NK-92 (cell line): ENCODE measurements around the gene ARSA.
"Not testable (repeated sequence)": the region's sequence is repeated elsewhere in the genome, so short reads cannot be mapped to it uniquely, and the experiment has no call there.

Source experiments
- DNase-seq: peaks from one replicate; lab custom pipeline; 2025; ENCODE audit not compliant: unreplicated experiment; lab: John Stamatoyannopoulos, UW

The ARSA gene

DNA sequence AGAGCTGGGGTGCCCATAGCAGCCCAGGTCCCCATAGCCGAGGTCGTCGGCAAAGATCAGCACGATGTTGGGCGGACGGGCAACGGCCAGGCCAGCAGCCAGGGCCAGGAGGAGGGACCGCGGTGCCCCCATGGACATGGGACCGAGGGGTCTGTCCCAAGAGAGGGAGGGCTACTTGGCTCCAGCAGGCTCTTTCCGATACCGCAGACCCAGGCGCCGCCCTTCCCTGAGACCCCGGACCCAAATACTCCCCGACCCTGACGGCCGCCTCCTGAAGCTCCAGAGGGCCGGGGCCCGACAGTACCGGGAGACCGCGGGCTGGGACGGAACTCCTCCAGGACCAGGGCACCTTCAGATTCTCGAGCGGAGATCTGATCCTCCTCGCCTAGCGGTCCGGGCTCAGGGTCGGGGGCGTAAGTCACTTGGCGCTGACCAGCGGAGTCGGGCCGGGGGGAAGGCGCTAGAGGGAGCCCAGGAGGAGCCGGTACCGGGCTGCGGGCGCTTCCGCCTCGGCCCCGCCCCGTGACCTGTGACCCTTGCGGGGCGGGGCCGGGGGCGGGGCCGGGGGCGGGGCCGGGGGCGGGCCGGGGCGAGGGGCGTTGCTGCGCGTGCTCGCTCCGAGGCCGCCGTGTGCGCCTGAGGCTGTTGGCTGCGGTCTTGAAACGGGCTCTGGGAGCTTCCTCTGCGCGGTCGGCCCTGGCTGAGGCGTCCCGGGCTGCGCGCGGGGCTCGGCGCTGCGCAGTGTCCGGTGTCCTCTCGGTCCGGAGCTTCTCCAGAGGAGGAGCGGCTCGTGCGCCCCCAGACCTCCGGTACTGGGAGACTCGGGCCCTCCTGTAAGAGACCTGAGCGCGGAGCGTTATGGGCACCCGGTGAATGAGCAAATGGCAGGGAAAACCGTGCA, at the start of gene ARSA:
Gene ARSA, minus strand, starts transcription at position 511 of the 901 bp plus-strand sequence. Its CDS starts 373 bp downstream, at position 138.
- DNase-seq: no peak

- no peak for DNase-seq
Measured at GRCh38 chr22:50676661-50677492, 48.9 kb upstream of the ARSA start.

DNA sequence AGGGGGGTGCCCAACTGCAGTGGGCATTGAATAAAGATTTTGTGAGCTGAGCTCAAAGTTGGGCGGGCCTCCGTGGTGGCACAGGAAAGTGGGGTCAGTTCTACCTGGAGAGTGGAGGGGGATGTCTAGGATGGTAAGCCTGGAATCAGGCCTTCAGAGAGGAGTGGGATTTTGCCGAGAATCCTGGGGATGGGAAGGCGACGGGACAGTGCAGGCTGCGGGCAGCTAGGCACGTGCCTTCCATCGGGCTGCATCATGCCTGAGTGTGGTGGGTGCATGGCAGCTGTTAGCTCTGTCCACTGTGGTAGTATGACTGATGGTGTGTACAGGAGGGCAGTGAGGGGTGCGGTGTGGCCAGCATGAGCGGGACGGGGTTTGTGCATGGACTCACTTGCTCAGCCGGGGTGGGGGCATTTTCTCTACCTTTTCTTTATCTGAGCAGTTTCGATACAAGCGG, 48.3 kb upstream of the ARSA start:
- DNase-seq: no peak

DNA sequence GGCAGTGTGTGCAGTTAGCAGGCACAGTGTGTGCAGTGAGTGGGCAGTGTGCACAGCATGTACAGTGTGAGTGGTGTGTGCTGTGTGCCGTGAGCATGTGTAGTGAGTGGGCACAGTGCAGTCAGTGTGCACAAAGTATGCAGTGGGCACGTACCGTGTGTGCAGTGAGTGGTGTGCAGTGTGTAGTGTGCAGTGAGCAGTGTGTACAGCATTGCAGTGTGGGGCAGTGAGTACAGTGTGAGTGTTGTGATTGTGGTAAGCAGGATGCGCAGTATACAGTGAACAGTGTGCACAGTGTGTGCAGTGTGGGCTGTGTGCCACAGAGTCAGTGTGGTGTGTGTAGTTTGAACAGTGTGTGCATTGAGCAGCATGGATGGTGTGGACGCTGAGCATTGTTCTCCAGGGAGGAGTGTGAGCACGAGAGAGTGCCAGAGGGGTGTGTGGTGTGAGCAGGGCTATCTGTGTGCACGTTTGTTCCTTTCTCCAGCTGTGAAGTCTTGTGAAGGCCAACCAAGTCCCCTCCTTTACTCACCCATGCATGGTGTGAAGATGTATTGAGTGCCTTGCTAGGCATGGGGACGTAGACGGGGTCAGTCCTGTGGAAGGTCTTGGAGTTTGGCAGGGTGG, 47.7 kb upstream of the ARSA start:
- DNase-seq: no peak

DNA sequence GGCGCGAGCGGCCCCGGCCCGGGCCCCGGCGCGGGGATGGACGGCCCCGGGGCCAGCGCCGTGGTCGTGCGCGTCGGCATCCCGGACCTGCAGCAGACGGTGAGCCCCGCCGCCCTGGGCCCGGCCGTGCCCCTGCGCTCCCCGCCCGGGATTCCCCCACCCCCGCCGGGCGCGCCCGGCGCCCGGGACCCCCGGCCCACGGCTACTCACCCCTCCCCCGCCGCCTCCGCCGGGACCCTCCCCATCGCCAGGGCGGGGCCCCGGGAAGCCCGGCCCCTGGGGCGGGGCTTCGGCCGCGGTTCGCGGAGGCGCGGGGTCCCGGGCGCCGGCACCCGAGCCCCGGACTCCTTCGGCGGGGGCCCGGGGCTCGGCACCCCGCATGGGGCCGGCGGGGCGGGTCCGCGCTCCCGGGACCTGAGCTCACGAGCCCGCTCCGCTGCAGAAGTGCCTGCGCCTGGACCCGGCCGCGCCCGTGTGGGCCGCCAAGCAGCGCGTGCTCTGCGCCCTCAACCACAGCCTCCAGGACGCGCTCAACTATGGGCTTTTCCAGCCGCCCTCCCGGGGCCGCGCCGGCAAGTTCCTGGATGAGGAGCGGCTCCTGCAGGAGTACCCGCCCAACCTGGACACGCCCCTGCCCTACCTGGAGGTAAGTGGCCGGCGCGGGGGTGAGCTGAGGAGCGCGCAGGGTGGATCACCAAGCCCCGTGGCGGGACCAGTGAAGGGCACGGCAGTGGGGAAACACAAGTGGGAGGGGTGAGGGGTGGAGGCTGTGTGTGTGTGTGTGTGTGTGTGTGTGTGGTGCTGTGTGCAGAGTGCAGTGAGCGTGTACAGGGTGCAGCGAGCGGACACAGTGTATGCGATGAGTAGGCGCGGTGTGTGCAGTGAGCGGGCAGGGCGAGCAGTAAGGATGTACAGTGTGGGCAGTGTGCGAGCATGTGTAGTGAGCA, 46.9 kb upstream of the ARSA start:
- no peak for DNase-seq

DNA sequence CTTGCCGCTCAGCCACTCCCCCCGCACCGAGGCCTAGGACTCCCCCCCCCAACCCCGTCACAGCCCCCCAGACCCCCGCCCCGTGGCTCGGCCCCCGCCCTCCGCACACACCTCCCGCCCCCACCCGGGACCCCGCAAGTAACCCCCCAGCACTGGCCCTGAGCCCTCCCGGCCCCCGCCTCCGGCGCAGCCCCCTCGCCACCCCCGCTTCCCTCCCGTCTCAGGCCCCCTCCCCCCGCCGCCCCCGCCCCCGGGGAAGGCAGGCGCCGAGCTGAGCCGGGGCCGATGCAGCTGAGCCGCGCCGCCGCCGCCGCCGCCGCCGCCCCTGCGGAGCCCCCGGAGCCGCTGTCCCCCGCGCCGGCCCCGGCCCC, 46.2 kb upstream of the ARSA start:
- no peak for DNase-seq

DNA sequence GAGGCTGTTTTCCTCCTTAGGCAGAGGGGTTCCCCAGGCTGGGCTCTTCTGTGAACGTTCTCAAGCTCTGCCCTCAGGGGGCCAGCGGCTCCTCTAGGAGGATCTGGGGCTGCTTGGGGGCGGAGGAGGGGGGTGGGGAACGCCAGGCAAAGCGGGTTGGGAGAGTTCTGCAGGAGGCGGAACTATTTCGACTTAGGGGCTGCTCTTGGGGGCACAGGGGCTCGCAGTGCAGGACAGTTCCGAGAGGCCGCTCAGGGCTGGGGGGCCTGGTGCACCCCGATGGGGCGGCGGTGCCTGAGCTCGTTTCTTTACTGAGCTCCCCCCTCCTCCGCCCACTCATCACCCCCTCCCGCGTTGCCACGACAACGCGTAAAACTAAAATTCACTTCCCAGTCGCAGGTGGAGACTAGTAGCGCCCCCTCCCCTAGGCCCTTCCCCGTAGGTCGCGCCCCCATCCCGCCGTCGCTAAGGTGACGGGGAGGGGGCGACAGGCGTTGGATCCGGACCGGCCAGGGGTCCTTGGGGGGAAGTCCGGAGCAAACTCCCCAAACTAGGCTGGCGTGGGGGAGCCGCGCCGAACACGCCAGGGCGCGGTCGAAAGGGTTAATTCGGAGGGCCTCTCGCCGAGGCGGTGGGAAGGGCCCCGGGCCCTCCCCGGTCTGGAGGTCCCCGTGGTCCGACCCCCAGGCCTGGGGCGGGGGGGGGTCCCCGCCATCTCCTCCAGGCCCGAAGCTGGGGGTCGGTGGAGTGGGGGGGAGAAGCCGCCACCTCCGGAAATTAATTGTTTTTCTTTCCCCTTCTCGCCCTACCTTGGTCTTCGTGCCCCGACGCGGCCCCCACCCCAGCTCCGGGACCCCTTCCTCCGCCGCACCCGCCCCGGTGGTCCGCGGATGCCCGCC, 45.5 kb upstream of the ARSA start:
- DNase-seq: no peak

- no peak for DNase-seq
Measured at GRCh38 chr22:50672471-50673230, 44.7 kb upstream of the ARSA start, which contains the start of gene SHANK3. Gene SHANK3, plus strand, starts transcription at chr22:50672823.

GRCh38 chr22:50672041-50672440, 44.1 kb upstream of the ARSA start:
- no peak for DNase-seq

DNA sequence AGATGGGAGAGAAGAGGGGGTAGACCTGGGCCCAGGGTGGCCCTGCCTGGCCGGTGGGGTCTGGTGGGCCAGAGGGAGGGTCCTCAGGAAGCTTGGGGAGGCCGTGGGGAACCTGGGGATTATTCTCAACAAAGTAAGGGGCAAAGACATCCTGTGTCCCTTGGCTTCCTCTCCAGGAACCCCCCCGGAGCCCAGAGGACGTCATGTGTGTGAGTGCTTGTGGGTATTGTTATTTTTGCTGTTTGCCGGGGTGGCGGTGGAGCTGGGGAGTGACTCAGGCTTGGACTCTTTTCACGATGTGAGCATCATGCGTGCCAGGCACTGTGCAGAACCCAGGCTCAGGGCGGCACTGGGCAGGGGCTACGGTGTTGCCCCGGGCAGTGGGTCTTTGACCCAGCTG, 43.7 kb upstream of the ARSA start:
- no peak for DNase-seq

DNA sequence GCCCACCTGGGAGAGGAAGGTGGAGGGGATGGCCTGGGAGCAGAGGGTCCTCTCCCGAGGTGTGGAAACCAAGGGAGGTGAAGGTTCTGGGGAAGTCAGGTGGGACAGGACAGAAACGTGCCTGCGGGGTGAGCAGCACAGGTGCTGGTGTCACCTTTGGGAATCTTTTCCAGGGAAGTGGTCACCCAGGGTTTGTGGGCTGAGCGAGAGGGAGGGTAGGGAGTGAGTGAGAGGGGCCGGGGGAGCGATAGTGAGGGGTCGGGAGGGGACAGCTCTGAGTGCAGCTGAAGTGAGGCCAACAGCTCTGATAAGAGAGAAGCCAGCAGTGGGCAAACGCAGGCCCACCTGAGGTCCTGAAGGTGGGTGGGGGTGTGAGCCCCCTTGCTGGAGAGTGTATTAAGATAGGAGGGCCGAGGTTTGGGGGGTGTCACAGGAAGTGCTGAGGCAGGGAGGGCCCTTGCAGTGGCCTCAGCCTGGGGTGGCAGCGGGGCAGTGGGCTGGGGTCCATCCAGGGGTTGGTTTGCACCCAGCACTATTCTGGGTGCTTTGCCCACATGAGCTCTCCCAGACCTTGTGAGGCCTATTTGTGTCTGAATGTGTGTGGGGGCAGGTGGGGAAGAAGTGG, 43.1 kb upstream of the ARSA start:
- DNase-seq: no peak

- no peak for DNase-seq
Measured at GRCh38 chr22:50670513-50670912, 42.6 kb upstream of the ARSA start.

- DNase-seq: no peak
Measured at GRCh38 chr22:50665738-50666137, 37.8 kb upstream of the ARSA start.

DNA sequence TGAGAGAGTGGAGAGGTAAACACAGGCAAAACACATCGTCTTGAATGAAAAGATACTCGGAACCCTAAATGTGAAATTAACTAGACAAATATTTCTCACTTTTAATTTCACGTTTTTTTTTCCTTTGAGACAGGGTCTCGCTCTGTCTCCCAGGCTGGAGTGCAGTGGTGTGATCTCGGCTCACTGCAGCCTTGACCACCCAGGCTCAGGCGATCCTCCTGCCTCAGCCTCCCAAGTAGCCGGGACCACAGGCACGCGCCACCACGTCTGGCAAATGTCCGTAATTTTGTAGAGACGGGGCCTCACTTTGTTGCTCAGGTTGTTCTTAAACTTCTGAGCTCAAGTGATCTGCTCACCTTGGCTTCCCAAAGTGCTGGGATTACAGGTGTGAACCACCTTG, 37.3 kb upstream of the ARSA start:
- no peak for DNase-seq

- DNase-seq: no peak
Measured at GRCh38 chr22:50660306-50660705, 32.4 kb upstream of the ARSA start.

GRCh38 chr22:50659711-50660110, 31.8 kb upstream of the ARSA start:
- DNase-seq: not testable (repeated sequence)

DNA sequence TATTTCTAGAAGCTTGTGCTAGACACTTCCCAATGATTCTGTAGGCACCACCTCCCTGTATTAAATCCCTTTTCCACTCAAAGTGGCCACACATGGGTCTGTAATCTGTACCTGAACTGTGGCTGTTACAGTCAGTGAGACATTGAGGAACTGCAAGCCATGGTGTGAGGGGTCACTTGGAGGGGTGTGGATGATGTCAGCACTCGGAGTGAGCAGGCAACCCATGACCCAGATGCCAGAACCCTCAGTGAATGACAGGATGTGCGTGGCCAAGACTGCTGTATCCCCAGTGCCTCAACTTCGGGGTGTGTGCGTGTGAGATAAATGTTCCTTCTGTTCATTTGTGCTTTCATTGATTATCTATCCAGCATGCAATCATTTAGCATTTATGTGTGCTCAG, 30.0 kb upstream of the ARSA start:
- no peak for DNase-seq
